ENCODE measurements around the gene DUSP6.

Gene DUSP6

GRCh38 chr12:89309815-89310214, 42.5 kb downstream of the DUSP6 start:
- no peak overlapping the region for H2AFZ ChIP-seq (ENCODE audit: insufficient read depth, low read length, poor library complexity)
- H2BK12ac ChIP-seq (ENCODE audit: low read length): no peak overlapping the region
- no peak overlapping the region for H4K8ac ChIP-seq (ENCODE audit: low read depth, low read length)
- no peak overlapping the region for H4K91ac ChIP-seq (ENCODE audit: low read depth, low read length)
- H3K18ac ChIP-seq (ENCODE audit: low read length): no peak overlapping the region
- no peaks in the 10 kb centered on the region for H3K36me3 ChIP-seq (ENCODE audit: control insufficient read depth in 1 of 2, insufficient read depth in 2 of 2, low read length in 2 of 2)
- H3K4ac ChIP-seq (ENCODE audit: low read depth, low read length): no peak overlapping the region
- no peak overlapping the region for H3K23ac ChIP-seq (ENCODE audit: low read length)
- DNase-seq: no peak
- no peaks in the 10 kb centered on the region for H3K9me3 ChIP-seq (ENCODE audit: insufficient read depth, low read depth, low read length)
- no peak overlapping the region for H3K9ac ChIP-seq (ENCODE audit: low read length)
- H2BK120ac ChIP-seq (ENCODE audit: insufficient read depth, low read length, poor library complexity): no peak overlapping the region
- no peaks in the 10 kb centered on the region for H3K4me1 ChIP-seq (ENCODE audit: control insufficient read depth in 1 of 2, insufficient read depth in 2 of 2, low read length in 2 of 2)
- H3K79me1 ChIP-seq (ENCODE audit: low read length): no peaks in the 10 kb centered on the region
- no peak overlapping the region for H4K12ac ChIP-seq (ENCODE audit: low read depth, low read length)
- no CpG with 5 or more reads among the region's 4 CpGs for WGBS (ENCODE audit: extremely low coverage, insufficient coverage, insufficient read length)
- H3K4me3 ChIP-seq (ENCODE audit: low read depth, low read length): no peak overlapping the region
- no peak overlapping the region for H3K27ac ChIP-seq (ENCODE audit: low read depth, low read length)
- no peaks in the 10 kb centered on the region for H3K27me3 ChIP-seq (ENCODE audit: insufficient read depth, low read length)
- no peak overlapping the region for H3K4me2 ChIP-seq (ENCODE audit: low read length)
- H2AK5ac ChIP-seq (ENCODE audit: low read length): no peak overlapping the region
- H3K14ac ChIP-seq (ENCODE audit: low read length): no peak overlapping the region
- no peaks in the 10 kb centered on the region for H3K79me2 ChIP-seq (ENCODE audit: control insufficient read depth, insufficient read depth, low read length, poor library complexity)
- no peak overlapping the region for H2BK5ac ChIP-seq (ENCODE audit: low read depth, low read length, poor library complexity)

GRCh38 chr12:89309440-89309802, 42.9 kb downstream of the DUSP6 start:
- no peak overlapping the region for H2BK5ac ChIP-seq (ENCODE audit: low read depth, low read length, poor library complexity)
- no peaks in the 10 kb centered on the region for H3K36me3 ChIP-seq (ENCODE audit: control insufficient read depth in 1 of 2, insufficient read depth in 2 of 2, low read length in 2 of 2)
- H3K9ac ChIP-seq (ENCODE audit: low read length): no peak overlapping the region
- no peaks in the 10 kb centered on the region for H3K4me1 ChIP-seq (ENCODE audit: control insufficient read depth in 1 of 2, insufficient read depth in 2 of 2, low read length in 2 of 2)
- H3K4ac ChIP-seq (ENCODE audit: low read depth, low read length): no peak overlapping the region
- no peak overlapping the region for H4K8ac ChIP-seq (ENCODE audit: low read depth, low read length)
- H3K79me1 ChIP-seq (ENCODE audit: low read length): no peaks in the 10 kb centered on the region
- no peaks in the 10 kb centered on the region for H3K9me3 ChIP-seq (ENCODE audit: insufficient read depth, low read depth, low read length)
- no peak overlapping the region for H3K27ac ChIP-seq (ENCODE audit: low read depth, low read length)
- no peak overlapping the region for H2AFZ ChIP-seq (ENCODE audit: insufficient read depth, low read length, poor library complexity)
- H3K4me3 ChIP-seq (ENCODE audit: low read depth, low read length): no peak overlapping the region
- no peak for DNase-seq
- no peaks in the 10 kb centered on the region for H3K27me3 ChIP-seq (ENCODE audit: insufficient read depth, low read length)
- H3K18ac ChIP-seq (ENCODE audit: low read length): no peak overlapping the region
- no peak overlapping the region for H3K4me2 ChIP-seq (ENCODE audit: low read length)
- no peak overlapping the region for H2BK12ac ChIP-seq (ENCODE audit: low read length)
- no peak overlapping the region for H2BK120ac ChIP-seq (ENCODE audit: insufficient read depth, low read length, poor library complexity)
- no peak overlapping the region for H4K12ac ChIP-seq (ENCODE audit: low read depth, low read length)
- H3K79me2 ChIP-seq (ENCODE audit: control insufficient read depth, insufficient read depth, low read length, poor library complexity): no peaks in the 10 kb centered on the region
- no peak overlapping the region for H3K14ac ChIP-seq (ENCODE audit: low read length)
- H4K91ac ChIP-seq (ENCODE audit: low read depth, low read length): no peak overlapping the region
- no peak overlapping the region for H3K23ac ChIP-seq (ENCODE audit: low read length)
- WGBS (ENCODE audit: extremely low coverage, insufficient coverage, insufficient read length): no CpG with 5 or more reads among the region's 3 CpGs
- no peak overlapping the region for H2AK5ac ChIP-seq (ENCODE audit: low read length)

GRCh38 chr12:89307474-89308253, 44.6 kb downstream of the DUSP6 start:
- Histone ChIP-seq H3K9me3 (ENCODE audit: insufficient read depth, low read depth, low read length) (no peaks in the 10 kb centered on the region), H3K27ac (ENCODE audit: low read depth, low read length) (no peak overlapping the region), H2AFZ (ENCODE audit: insufficient read depth, low read length, poor library complexity) (no peak overlapping the region), H3K79me2 (ENCODE audit: control insufficient read depth, insufficient read depth, low read length, poor library complexity) (no peaks in the 10 kb centered on the region), H2BK5ac (ENCODE audit: low read depth, low read length, poor library complexity) (no peak overlapping the region), H4K12ac (ENCODE audit: low read depth, low read length) (no peak overlapping the region), H3K79me1 (ENCODE audit: low read length) (no peaks in the 10 kb centered on the region), H3K4me2 (ENCODE audit: low read length) (no peak overlapping the region), H3K4ac (ENCODE audit: low read depth, low read length) (no peak overlapping the region), H2AK5ac (ENCODE audit: low read length) (no peak overlapping the region), H4K8ac (ENCODE audit: low read depth, low read length) (no peak overlapping the region), H3K18ac (ENCODE audit: low read length) (no peak overlapping the region), H3K9ac (ENCODE audit: low read length) (no peak overlapping the region), H3K36me3 (ENCODE audit: control insufficient read depth in 1 of 2, insufficient read depth in 2 of 2, low read length in 2 of 2) (no peaks in the 10 kb centered on the region), H2BK120ac (ENCODE audit: insufficient read depth, low read length, poor library complexity) (no peak overlapping the region), H3K27me3 (ENCODE audit: insufficient read depth, low read length) (no peaks in the 10 kb centered on the region), H2BK12ac (ENCODE audit: low read length) (no peak overlapping the region), H4K91ac (ENCODE audit: low read depth, low read length) (no peak overlapping the region), H3K4me3 (ENCODE audit: low read depth, low read length) (no peak overlapping the region), H3K14ac (ENCODE audit: low read length) (no peak overlapping the region), H3K4me1 (ENCODE audit: control insufficient read depth in 1 of 2, insufficient read depth in 2 of 2, low read length in 2 of 2) (no peaks in the 10 kb centered on the region), H3K23ac (ENCODE audit: low read length) (no peak overlapping the region)
- no CpG with 5 or more reads among the region's 9 CpGs for WGBS (ENCODE audit: extremely low coverage, insufficient coverage, insufficient read length)
- DNase-seq: no peak

GRCh38 chr12:89306827-89307473, 45.4 kb downstream of the DUSP6 start:
- H2BK12ac ChIP-seq (ENCODE audit: low read length): no peak overlapping the region
- no peaks in the 10 kb centered on the region for H3K79me2 ChIP-seq (ENCODE audit: control insufficient read depth, insufficient read depth, low read length, poor library complexity)
- H3K14ac ChIP-seq (ENCODE audit: low read length): no peak overlapping the region
- no peak overlapping the region for H2BK120ac ChIP-seq (ENCODE audit: insufficient read depth, low read length, poor library complexity)
- no peaks in the 10 kb centered on the region for H3K36me3 ChIP-seq (ENCODE audit: control insufficient read depth in 1 of 2, insufficient read depth in 2 of 2, low read length in 2 of 2)
- no peak for DNase-seq
- no peak overlapping the region for H3K4ac ChIP-seq (ENCODE audit: low read depth, low read length)
- H4K91ac ChIP-seq (ENCODE audit: low read depth, low read length): no peak overlapping the region
- no peaks in the 10 kb centered on the region for H3K9me3 ChIP-seq (ENCODE audit: insufficient read depth, low read depth, low read length)
- no peak overlapping the region for H3K18ac ChIP-seq (ENCODE audit: low read length)
- H3K4me3 ChIP-seq (ENCODE audit: low read depth, low read length): no peak overlapping the region
- no peak overlapping the region for H3K27ac ChIP-seq (ENCODE audit: low read depth, low read length)
- no CpG with 5 or more reads among the region's 5 CpGs for WGBS (ENCODE audit: extremely low coverage, insufficient coverage, insufficient read length)
- no peaks in the 10 kb centered on the region for H3K27me3 ChIP-seq (ENCODE audit: insufficient read depth, low read length)
- no peak overlapping the region for H2AK5ac ChIP-seq (ENCODE audit: low read length)
- H4K8ac ChIP-seq (ENCODE audit: low read depth, low read length): no peak overlapping the region
- H4K12ac ChIP-seq (ENCODE audit: low read depth, low read length): no peak overlapping the region
- H3K23ac ChIP-seq (ENCODE audit: low read length): no peak overlapping the region
- no peaks in the 10 kb centered on the region for H3K79me1 ChIP-seq (ENCODE audit: low read length)
- no peaks in the 10 kb centered on the region for H3K4me1 ChIP-seq (ENCODE audit: control insufficient read depth in 1 of 2, insufficient read depth in 2 of 2, low read length in 2 of 2)
- no peak overlapping the region for H3K4me2 ChIP-seq (ENCODE audit: low read length)
- H2BK5ac ChIP-seq (ENCODE audit: low read depth, low read length, poor library complexity): no peak overlapping the region
- H3K9ac ChIP-seq (ENCODE audit: low read length): no peak overlapping the region
- no peak overlapping the region for H2AFZ ChIP-seq (ENCODE audit: insufficient read depth, low read length, poor library complexity)

All from trophoblast cell (in vitro differentiated cells and primary cell).